ENCODE results near the gene KRTAP9-7.

Gene KRTAP9-7

DNA sequence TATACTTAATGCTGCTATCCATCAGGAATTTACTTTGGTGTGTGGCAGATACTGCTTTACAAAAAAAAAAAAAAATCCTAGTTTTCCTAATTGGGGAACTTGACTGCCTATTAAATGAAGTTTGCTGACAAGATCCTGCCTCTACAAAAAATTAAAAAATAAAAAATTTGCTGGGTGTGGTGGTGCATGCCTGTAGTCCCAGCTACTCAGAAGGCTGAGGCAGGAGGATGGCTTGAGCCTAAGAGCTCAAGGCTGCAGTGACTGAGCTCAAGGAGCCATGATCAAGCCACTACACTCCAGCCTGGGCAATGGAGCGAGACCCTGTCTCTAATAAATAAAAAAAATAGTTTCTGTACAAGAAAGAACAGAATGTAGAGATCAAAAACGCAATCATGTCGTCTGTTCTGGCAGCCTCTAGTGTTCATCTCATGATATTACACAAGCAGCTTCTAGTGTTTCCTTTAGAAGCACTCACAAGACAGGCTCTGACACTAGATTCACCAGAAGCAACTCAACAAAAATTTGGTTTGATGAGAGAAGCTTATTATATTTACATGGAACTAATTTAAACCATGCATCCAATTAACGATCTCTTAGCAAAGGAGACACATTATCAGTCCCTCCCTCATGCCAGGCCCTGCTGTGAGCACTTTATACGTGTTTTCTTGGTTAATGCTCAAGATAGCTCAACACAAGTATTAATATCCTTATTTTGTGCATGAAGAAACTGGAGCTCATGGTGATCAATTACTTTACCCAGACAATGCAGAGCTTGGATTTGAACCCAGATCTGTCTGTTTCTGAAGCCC lies 46.8 kb downstream of the KRTAP9-7 start:
- DNase-seq (ENCODE audit: low read depth, low spot score) = peak; percentile 72

DNA sequence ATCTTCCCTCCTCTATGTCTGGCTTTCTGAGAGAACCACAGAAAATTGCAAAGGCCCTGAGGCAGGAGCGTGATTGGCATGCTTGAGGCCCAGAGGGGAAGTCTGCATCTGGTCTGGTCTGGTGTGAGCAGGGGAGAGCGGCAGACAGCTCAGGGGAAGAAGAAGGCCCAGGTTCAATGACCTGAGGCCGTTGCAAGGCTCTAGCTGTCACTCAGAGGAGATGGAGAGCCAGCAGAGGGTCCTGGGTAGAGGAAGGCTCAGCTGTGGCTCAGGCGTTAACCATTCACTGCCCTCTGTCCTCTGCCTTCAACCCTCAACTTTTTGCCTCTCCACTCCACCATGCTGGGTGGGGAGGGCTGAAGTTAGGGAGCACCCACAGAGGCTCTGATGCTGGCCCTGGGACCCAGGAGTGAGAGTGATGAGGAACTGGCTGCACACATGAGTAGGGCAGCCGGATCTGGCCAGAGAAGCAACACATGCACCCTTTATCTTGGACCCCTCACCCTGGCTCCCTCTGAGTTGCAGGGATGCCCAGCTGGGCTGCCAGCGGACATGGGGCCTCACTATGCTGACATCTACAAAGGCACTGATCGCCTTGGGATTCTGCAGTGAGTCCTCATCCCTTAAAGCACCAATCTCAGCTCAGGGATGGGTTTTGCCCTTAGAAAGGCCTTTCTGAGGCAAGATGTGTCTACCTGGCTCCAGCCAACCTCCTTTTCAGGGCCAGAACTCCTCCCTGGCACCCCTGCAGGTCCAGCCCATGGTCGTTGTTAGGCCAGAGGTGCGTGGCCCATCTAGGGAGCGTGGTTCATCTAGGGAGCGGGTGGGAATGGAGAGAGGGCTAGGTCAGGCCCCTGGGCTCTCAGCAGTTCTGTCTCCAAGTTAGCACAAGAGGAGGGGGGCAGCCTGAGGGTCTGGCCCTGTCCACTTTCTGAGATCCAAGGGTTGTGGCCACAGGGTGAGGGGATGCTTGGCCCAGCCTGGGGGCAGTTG lies 47.7 kb downstream of the KRTAP9-7 start:
- no peak for DNase-seq (ENCODE audit: low read depth, low spot score)

DNA sequence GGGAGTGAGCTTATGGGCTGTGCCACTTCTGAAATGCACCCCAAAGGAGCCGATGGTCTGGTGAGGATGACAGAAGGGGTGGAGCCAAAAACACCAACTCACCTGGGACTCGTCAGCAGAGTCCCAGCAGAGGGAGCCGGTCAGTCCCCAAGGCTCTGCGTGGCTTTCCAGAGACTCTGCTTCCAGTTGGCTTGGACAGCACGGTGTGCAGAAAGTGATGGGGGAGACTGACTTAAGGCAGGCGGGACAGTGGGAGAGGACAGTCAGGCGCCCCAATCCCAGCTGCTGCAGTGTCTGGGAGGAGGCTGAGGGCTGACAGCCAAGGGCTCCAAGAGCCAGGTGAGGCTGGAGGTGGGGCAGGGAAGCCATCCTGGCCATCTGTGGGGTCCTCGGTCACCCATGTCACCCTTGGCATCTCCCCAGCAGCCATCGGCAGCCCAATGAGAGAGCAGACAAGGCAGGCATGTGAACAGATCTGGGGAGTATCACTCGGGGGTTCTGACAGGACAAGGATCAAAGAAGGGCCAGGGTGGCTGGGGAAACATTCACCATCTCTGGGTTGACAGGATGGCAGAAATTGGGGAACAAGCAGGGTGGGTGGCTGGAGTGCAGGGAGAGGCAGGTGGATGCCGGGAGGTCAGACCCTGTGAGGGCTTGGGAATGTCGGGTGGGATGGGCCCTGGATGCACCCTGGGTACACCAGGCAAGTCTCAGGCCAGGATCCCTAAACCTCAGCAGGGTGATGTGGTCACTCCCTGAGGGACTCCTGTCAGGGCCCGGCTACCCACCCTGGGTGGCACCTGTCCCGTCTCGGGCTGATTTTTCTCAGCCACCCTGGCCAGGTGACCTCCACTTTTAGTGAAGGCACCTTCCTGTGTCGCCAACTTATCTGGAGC lies 48.9 kb downstream of the KRTAP9-7 start:
- no peak for DNase-seq (ENCODE audit: low read depth, low spot score)

DNA sequence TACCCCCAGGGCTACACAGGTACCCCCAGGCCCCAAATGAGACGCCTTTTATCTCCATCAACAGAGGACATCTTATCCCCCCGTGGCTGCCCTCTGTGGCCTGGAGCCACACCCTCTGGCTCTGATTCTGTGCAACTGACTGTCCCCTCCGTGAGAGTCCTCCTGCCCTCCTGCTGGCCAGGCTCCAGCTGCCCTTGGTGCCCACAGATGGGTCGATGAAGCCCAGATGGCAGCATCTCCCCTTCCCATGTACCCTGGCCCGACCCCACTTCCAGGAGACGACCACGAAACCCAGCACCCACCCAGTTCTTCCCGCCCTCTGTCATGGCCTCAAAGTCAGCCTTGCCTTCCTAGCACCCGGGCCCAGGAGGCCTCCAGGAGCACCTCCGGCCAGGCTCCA lies 49.6 kb downstream of the KRTAP9-7 start:
- no peak for DNase-seq (ENCODE audit: low read depth, low spot score)

DNA sequence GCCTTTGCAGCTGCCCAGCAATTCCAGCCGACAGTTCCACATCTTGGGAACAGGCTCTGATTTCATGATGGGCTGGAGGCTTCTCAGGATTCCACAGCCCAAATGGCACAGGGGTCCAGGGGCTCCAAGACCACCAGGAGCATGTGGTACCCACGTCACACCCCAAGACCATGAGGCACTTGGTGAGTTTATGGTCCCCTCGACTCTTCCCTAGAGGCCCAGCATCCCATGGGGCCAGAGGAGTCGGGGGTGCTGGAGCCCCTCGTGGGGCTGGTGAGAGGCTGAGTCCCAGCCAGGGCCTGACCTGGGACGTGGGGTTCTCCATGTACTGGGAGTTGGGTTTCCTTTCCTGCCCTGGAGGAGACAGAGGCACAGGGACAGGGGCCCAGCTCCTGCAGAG lies 50.1 kb downstream of the KRTAP9-7 start:
- DNase-seq (ENCODE audit: low read depth, low spot score) = no peak
